Measurements from ENCODE around the gene TBC1D14.

- TF ChIP-seq CTCF (IDR thresholded peaks at IDR 0.05) (no peak), POLR2AphosphoS5 (IDR thresholded peaks at IDR 0.05; ENCODE audit: low read depth, low read length) (no peak), REST (IDR thresholded peaks at IDR 0.05; ENCODE audit: insufficient read depth in 1 of 2, low read depth in 2 of 2, low read length in 1 of 2) (no peak), SIN3A (IDR thresholded peaks at IDR 0.05; ENCODE audit: borderline replicate concordance, insufficient read depth, low read depth, low read length) (no peak), TCF7L2 (IDR thresholded peaks at IDR 0.05; ENCODE audit: low read depth, low read length) (no peak)
Observed at GRCh38 chr4:6983544-6984142, 74.0 kb downstream of the TBC1D14 start.
